Measurements from ENCODE around the gene ZBBX.

DNA sequence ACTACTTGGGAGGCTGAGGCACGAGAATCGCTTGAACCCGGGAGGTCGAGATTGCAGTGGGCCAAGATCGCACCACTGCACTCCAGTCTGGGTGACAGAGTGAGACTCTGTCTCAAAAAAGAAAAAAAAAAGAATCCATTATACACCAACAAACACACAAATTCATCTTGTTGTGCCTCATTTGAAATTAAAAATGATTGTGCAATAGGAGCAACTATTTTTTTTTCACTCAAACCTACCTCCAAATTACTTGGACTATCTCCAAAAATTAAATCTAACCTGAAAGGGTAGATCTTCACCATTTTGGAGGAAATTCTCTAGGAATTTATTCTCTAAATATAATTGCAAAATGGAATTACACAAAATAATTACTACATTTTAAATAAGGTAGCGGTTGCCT is 4.6 kb downstream of the ZBBX start:
- no peak for TF ChIP-seq ELF4 (CRISPR knock-in tag; IDR thresholded peaks at IDR 0.05; ENCODE audit: low read depth)
- TF ChIP-seq, protein P1, sequence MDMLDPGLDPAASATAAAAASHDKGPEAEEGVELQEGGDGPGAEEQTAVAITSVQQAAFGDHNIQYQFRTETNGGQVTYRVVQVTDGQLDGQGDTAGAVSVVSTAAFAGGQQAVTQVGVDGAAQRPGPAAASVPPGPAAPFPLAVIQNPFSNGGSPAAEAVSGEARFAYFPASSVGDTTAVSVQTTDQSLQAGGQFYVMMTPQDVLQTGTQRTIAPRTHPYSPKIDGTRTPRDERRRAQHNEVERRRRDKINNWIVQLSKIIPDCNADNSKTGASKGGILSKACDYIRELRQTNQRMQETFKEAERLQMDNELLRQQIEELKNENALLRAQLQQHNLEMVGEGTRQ (CRISPR knock-in tag; IDR thresholded peaks at IDR 0.05): no peak
- TF ChIP-seq, protein P2, sequence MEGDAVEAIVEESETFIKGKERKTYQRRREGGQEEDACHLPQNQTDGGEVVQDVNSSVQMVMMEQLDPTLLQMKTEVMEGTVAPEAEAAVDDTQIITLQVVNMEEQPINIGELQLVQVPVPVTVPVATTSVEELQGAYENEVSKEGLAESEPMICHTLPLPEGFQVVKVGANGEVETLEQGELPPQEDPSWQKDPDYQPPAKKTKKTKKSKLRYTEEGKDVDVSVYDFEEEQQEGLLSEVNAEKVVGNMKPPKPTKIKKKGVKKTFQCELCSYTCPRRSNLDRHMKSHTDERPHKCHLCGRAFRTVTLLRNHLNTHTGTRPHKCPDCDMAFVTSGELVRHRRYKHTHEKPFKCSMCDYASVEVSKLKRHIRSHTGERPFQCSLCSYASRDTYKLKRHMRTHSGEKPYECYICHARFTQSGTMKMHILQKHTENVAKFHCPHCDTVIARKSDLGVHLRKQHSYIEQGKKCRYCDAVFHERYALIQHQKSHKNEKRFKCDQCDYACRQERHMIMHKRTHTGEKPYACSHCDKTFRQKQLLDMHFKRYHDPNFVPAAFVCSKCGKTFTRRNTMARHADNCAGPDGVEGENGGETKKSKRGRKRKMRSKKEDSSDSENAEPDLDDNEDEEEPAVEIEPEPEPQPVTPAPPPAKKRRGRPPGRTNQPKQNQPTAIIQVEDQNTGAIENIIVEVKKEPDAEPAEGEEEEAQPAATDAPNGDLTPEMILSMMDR (IDR thresholded peaks at IDR 0.05): no peak
- TF ChIP-seq, protein P3, sequence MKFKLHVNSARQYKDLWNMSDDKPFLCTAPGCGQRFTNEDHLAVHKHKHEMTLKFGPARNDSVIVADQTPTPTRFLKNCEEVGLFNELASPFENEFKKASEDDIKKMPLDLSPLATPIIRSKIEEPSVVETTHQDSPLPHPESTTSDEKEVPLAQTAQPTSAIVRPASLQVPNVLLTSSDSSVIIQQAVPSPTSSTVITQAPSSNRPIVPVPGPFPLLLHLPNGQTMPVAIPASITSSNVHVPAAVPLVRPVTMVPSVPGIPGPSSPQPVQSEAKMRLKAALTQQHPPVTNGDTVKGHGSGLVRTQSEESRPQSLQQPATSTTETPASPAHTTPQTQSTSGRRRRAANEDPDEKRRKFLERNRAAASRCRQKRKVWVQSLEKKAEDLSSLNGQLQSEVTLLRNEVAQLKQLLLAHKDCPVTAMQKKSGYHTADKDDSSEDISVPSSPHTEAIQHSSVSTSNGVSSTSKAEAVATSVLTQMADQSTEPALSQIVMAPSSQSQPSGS (CRISPR knock-in tag; IDR thresholded peaks at IDR 0.05; ENCODE audit: borderline replicate concordance, low read depth): no peak
- TF ChIP-seq ZNF423 (CRISPR knock-in tag; IDR thresholded peaks at IDR 0.05): no peak
- TF ChIP-seq, protein P4, sequence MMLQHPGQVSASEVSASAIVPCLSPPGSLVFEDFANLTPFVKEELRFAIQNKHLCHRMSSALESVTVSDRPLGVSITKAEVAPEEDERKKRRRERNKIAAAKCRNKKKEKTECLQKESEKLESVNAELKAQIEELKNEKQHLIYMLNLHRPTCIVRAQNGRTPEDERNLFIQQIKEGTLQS (CRISPR knock-in tag; conservative IDR thresholded peaks at IDR 0.05): no peak
- TF ChIP-seq ZBTB21 (CRISPR knock-in tag; IDR thresholded peaks at IDR 0.05; ENCODE audit: borderline replicate concordance): no peak
- TF ChIP-seq, protein P5, sequence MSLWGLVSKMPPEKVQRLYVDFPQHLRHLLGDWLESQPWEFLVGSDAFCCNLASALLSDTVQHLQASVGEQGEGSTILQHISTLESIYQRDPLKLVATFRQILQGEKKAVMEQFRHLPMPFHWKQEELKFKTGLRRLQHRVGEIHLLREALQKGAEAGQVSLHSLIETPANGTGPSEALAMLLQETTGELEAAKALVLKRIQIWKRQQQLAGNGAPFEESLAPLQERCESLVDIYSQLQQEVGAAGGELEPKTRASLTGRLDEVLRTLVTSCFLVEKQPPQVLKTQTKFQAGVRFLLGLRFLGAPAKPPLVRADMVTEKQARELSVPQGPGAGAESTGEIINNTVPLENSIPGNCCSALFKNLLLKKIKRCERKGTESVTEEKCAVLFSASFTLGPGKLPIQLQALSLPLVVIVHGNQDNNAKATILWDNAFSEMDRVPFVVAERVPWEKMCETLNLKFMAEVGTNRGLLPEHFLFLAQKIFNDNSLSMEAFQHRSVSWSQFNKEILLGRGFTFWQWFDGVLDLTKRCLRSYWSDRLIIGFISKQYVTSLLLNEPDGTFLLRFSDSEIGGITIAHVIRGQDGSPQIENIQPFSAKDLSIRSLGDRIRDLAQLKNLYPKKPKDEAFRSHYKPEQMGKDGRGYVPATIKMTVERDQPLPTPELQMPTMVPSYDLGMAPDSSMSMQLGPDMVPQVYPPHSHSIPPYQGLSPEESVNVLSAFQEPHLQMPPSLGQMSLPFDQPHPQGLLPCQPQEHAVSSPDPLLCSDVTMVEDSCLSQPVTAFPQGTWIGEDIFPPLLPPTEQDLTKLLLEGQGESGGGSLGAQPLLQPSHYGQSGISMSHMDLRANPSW (CRISPR knock-in tag; conservative IDR thresholded peaks at IDR 0.05; ENCODE audit: low read depth): no peak
- no peak for TF ChIP-seq KAT7 (CRISPR knock-in tag; IDR thresholded peaks at IDR 0.05; ENCODE audit: borderline replicate concordance)
- no peak for TF ChIP-seq CREB1 (CRISPR knock-in tag; IDR thresholded peaks at IDR 0.05)

Measured in WTC11 (cell line).